ENCODE results near the gene HAND2. TPM values are rescaled to one million over a fixed set of nuclear protein-coding genes. Genes with fewer than 3 reads are reported as not detected.

Gene HAND2
- total RNA-seq, 4 donors from 2014 or later = 20.3 to 77.6 (median 23.7) TPM

DNA sequence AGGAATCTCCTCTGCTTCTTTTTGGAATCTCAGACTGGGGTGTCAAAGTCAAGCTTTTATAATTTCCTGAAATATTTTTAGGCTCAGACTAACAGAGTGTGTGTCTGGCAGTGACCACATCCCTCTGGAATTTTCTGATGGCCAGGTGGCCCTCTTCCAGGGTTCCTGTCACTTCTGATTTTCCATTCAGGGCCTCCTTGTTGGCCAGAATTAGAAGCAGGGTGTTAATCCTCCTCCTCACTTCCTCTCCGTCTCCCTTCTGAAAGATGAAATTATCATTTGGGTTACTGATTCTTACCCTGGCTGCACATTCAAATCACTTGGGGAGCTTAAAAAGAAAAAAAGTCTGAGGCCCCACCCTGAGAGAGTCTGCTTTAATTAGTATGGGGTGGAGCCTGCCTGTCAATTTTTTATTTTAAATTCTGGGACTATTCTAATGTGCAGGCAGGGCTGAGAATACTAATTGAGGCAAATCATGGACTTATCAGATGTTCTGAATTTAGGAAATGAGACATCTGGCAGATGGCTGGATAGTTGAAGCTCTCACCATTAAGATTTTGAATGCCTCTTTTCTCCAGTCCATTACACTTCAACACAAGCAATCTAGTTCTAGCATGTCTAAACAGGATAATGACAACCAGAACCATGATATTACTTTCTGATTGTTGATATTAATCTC is 43.2 kb downstream of the HAND2 start:
- no peak for DNase-seq
- Histone ChIP-seq H3K9me3 (no peaks in the 10 kb centered on the region), H3K4me1 (no peaks in the 10 kb centered on the region), H3K36me3 (no peaks in the 10 kb centered on the region), H3K27me3 (no peaks in the 10 kb centered on the region), H3K4me3 (no peak overlapping the region), H3K27ac (peak overlapping the region in 1 of 2 donors; percentile 54)
- no peak for TF ChIP-seq POLR2A (IDR thresholded peaks at IDR 0.05)
- TF ChIP-seq, protein P1, sequence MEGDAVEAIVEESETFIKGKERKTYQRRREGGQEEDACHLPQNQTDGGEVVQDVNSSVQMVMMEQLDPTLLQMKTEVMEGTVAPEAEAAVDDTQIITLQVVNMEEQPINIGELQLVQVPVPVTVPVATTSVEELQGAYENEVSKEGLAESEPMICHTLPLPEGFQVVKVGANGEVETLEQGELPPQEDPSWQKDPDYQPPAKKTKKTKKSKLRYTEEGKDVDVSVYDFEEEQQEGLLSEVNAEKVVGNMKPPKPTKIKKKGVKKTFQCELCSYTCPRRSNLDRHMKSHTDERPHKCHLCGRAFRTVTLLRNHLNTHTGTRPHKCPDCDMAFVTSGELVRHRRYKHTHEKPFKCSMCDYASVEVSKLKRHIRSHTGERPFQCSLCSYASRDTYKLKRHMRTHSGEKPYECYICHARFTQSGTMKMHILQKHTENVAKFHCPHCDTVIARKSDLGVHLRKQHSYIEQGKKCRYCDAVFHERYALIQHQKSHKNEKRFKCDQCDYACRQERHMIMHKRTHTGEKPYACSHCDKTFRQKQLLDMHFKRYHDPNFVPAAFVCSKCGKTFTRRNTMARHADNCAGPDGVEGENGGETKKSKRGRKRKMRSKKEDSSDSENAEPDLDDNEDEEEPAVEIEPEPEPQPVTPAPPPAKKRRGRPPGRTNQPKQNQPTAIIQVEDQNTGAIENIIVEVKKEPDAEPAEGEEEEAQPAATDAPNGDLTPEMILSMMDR (IDR thresholded peaks at IDR 0.05) = no peak
- intact Hi-C loops (cut with DNase I; ENCODE audit: low total_unique reads) = no loop called here

DNA sequence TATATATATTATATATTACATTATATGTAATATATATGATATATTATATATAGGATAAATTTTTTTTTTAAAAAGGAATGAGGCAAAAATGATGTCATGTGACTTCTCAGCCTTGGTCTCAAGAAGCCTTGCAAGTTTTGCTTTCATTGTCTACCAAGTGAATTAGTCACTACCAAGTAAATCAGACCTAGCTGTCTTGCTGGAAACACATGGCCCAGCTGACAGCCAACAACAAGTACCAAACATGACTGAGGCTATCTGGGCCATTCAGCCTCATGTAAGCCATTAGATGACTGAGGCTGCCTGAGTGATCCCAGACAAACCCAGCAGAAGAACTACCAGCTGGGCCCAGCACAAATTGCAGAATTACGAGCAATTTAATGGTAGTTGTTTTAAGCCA is 44.9 kb downstream of the HAND2 start:
- no peak for DNase-seq
- Histone ChIP-seq H3K4me3 (no peak overlapping the region), H3K4me1 (no peaks in the 10 kb centered on the region), H3K27me3 (no peaks in the 10 kb centered on the region), H3K27ac (no peak overlapping the region), H3K9me3 (no peaks in the 10 kb centered on the region), H3K36me3 (no peaks in the 10 kb centered on the region)
- intact Hi-C loops (cut with DNase I; ENCODE audit: low total_unique reads) = no loop called here
- TF ChIP-seq, protein P1 (IDR thresholded peaks at IDR 0.05) = no peak
- TF ChIP-seq POLR2A (IDR thresholded peaks at IDR 0.05) = no peak

DNA sequence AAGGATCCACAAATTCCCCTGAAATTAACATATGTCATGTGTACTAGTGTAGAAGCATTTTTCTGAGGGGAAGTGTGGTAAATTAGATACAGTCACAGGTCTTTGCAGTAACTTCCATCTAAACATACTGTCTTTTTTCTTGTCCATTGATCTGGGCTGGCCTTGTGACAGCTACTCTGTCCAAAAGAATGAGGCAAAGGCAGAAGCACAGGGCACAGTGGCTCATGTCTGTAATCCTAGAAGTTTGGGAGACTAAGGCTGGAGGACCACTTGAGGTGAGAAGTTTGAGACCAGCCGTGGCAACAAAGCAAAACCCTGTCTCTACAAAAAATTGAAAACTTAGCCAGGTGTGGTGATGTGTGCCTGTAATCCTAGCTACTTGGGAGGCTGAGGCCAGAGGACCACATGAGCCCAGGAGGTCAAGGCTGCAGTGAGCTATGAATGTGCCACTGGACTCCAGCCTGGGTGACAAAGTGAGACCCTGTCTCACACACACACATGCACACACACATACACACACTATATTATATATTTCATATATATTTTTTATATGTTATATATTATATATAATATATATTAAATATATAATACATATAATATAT is 47.6 kb downstream of the HAND2 start:
- DNase-seq = no peak
- H3K27me3 ChIP-seq = no peaks in the 10 kb centered on the region
- TF ChIP-seq POLR2A (IDR thresholded peaks at IDR 0.05) = no peak
- TF ChIP-seq, protein P1 (IDR thresholded peaks at IDR 0.05) = no peak
- H3K27ac ChIP-seq = no peak overlapping the region
- no peaks in the 10 kb centered on the region for H3K4me1 ChIP-seq
- intact Hi-C loops (cut with DNase I; ENCODE audit: low total_unique reads) = no loop called here
- H3K4me3 ChIP-seq = no peak overlapping the region
- no peaks in the 10 kb centered on the region for H3K36me3 ChIP-seq
- H3K9me3 ChIP-seq = no peaks in the 10 kb centered on the region

DNA sequence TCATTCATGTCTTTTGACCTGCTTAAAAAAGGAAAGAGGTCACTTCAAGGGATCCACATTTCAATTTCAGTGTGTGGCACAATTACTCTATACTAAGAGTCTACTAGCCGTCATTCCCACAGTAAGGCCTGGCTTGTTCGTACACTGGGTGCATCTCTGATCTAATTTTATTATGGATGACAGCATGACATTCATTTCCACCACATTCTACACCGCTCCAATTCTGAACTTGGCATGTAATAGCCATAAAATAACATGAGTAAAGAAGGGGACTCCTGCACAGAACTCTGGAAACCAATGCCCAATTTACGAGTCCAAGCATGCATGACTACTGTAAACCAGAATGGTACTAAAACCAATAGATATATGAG is 51.1 kb downstream of the HAND2 start:
- TF ChIP-seq POLR2A (IDR thresholded peaks at IDR 0.05) = no peak
- TF ChIP-seq, protein P1 (IDR thresholded peaks at IDR 0.05) = no peak
- no peak for DNase-seq
- Histone ChIP-seq H3K9me3 (no peaks in the 10 kb centered on the region), H3K27ac (peak overlapping the region; percentile 46 to 70), H3K36me3 (no peaks in the 10 kb centered on the region), H3K4me3 (no peak overlapping the region), H3K4me1 (no peaks in the 10 kb centered on the region), H3K27me3 (no peaks in the 10 kb centered on the region)
- intact Hi-C loops (cut with DNase I; ENCODE audit: low total_unique reads) = no loop called here

DNA sequence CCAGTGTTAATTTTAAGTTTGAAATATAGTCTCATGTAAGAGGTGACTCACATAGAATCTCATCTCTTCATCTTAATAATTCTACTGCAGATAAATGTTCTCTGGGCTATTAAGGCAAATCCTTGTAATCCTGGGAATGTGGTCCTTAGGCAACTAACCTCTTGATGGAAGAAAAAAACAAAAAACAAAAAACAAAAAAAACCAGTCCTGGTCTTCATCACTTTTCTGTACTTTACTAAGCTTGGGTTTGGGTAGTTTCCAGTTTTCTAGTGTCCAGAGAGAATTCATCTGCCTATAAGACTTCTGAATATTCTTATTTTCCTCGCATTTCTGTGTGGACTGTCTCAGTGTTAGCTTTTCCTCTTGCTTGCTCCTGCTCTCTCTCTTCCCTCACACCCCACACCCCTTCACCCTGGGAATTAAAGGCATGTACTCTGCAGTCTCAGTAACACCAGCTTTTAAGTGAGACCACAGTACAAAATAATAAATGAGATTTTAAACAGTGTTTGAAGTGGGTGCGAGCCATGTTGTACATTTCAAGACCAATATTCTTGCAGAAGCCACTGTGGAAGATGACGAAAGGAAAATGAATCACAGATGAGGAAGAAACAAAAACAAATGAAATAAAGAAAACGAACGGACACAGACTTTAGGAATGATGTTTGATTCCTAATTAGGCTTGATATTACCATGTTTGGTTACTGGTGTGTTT is 51.7 kb downstream of the HAND2 start:
- TF ChIP-seq, protein P1 (IDR thresholded peaks at IDR 0.05) = no peak
- no peak for TF ChIP-seq POLR2A (IDR thresholded peaks at IDR 0.05)
- H3K36me3 ChIP-seq = no peaks in the 10 kb centered on the region
- H3K4me3 ChIP-seq = no peak overlapping the region
- no peak for DNase-seq
- intact Hi-C loops (cut with DNase I; ENCODE audit: low total_unique reads) = no loop called here
- H3K9me3 ChIP-seq = no peaks in the 10 kb centered on the region
- H3K4me1 ChIP-seq = no peaks in the 10 kb centered on the region
- H3K27ac ChIP-seq = peak overlapping the region; percentile 46 to 70
- H3K27me3 ChIP-seq = no peaks in the 10 kb centered on the region
